ENCODE measurements around the gene HYCC1. TPM values are rescaled to one million over a fixed set of nuclear protein-coding genes. Genes with fewer than 3 reads are reported as not detected.
"Not testable (repeated sequence)": the region's sequence is repeated elsewhere in the genome, so short reads cannot be mapped to it uniquely, and the experiment has no call there.

Gene HYCC1
- total RNA-seq, 1 experiment from 2014 or later, result 41.1 TPM

DNA sequence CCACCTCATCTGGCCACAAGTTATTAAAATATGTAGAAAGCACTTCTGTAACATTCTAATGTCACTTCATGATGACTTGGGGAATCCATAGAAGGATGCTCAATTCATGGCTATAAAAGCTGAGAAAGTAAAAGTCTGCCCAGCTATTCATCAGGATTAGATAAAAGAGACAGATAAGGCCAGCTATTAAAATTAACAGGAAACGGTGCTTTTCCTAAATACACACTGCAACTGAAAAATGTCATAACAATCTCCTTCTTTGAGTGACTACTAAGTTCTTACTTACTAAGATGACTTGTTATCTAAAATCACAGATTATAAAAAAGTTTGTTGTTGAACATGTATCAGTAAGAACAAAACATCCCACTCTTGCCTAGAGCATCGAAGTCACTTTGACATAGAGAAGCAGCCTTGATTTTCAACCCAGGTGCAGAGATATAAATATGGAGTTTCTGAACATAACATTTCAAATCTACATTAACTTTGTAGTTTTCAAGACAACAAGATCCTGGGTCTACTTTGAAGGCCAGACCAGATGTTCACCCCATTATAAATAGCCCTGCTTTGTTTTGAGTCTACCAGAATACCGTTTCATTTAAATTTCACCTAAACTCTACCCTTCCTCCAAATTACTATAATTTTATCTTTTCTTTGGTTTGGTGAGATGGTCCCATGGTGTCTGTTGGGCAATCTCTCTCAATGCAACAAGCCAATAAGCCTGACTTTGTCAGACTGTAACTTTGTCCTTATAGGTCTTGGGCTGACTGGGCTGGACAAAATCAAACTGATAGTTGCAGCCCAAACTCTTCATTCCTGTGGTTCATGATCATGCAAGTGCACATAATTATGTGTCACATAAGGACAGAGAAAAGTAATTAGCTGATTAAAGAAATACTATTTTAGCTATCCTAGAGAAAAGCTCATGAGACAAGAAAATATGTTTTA is 24.0 kb downstream of the HYCC1 start:
- no peak for DNase-seq (ENCODE audit: low read depth)

DNA sequence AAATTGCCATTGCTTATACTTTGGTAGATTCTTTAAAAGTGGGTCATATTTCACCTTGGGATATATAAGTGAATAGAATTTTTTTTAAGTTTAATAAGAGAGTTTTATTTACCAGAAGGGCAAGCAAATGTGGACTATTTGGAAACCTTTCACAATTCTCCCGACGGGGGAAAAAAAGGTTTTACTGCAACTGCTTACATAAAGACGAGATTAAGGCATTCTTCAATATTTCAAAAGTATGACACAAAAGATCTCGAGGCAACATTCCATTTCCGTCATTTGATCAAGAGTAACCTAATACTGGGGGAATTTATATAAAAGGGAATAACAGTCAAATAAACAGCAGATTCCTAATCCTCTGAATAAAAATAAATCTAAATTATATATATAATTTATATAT is 28.5 kb downstream of the HYCC1 start:
- DNase-seq (ENCODE audit: low read depth), result no peak

DNA sequence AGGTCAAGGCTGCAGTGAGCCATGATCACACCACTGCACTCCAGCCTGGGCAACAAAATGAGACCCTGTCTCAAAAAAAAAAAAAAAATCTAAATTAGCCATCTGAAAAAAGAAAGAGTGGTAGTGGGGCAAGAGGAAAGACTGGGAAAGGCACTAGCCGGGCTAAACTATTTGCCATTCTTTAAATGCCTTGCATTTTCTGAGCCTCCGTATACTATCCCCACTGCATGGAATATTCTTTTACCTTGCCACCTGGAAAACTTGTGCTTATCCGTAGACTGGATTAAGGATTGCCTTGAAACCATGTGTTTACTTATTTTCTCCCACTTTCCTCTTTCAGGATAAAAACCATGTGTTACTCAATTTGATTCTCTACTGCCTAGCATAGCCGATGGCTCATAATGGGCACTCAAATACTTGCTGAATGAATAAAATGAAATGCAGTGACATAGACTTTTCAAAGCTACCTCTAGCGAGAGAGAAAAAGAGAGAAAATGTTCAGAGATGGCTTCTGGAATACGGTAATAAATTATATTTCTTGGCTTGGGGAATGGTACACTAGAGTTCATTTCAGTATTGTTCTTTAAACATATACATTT is 30.6 kb downstream of the HYCC1 start:
- DNase-seq (ENCODE audit: low read depth), result no peak

DNA sequence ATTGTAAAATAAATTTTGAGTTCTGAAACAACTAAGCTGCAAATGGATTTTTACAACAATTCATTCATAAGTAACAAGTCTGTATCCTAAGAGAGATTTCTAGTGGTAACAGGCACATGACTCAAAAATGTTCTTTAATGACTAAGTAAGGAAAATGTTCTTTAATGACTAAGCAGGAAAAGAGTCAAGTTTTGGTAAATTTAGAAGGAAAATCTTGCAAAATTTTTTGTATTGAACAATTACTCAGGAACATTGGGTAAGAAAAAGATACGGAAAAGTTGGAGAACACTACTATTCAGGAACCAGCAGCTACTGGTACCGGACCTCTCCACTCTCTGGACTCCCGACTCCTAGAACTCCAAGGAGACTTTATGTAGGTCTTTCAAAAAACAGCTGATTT is 33.5 kb downstream of the HYCC1 start:
- peak; percentile 83 for DNase-seq (ENCODE audit: low read depth)

DNA sequence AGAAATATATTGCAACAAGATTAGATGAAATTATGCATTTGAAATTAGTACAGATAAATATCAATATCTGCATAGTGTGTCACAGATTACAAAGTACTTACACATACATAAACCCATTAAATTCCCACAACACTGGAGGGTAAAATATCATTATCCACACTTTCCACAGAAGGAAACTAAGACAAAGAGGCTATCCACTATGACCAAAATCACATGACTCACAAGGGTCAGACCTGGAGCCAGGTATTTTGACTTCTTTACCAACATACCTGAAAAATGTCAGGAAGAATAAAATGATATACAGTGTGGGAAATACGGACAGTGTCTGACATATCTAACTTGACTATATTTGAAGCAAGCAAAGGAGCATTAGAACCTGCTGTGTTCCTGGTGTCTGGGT is 34.1 kb downstream of the HYCC1 start:
- DNase-seq (ENCODE audit: low read depth), result no peak

DNA sequence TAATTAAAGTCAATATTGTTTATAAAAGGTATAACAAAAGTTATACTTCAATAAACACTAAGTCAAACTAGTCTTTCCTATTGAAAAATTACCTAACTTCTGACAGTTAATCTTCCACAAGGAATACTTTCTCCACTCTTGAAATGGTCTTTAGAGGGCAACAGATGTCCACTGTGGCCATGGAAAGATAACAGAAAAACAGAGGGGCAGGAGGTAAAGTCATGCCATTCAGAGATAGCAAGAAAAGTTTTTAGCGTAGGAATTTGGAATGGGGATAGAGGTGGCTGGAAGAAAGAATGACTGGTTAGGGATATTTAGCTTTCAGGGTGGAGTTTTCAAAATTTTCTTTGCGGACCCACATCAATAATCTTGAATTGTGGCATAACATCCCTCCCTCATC is 34.7 kb downstream of the HYCC1 start:
- DNase-seq (ENCODE audit: low read depth), result no peak

DNA sequence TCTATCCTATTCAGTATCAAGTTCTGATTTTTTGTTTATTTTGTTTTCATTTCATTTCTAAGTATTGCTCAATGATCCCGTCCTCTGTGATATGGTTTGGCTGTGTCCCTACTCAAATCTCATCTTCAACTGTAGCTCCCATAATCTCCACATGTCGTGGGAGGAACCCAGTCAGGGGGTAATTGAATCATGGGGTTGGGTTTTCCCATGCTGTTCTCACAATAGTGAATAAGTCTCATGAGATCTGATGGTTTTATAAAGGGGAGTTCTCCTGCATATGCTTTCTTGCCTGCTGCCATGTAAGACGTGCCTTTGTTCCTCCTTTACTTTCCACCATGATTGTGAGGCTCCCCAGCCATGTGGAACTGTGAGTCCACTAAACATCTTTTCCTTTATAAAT is 39.3 kb downstream of the HYCC1 start:
- DNase-seq (ENCODE audit: low read depth), result not testable (repeated sequence)

DNA sequence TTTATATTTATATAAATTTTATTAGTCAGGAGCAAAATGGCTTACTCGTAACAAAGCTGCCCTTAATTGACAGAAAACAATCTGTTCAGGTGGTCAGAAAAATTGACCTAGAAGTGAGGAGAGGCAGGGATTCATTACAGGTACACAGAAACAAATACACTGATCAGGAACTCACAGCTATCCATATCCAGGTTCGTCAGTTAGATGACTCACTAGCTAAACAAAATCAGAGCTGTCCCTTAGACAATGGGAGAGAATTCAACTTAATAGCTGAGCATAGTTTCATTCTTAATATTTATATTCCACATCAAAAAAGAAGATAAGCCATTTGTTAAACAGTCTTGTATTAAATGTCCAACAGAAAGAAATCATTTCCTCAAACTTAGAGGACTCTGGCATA is 41.7 kb downstream of the HYCC1 start:
- no peak for DNase-seq (ENCODE audit: low read depth)

DNA sequence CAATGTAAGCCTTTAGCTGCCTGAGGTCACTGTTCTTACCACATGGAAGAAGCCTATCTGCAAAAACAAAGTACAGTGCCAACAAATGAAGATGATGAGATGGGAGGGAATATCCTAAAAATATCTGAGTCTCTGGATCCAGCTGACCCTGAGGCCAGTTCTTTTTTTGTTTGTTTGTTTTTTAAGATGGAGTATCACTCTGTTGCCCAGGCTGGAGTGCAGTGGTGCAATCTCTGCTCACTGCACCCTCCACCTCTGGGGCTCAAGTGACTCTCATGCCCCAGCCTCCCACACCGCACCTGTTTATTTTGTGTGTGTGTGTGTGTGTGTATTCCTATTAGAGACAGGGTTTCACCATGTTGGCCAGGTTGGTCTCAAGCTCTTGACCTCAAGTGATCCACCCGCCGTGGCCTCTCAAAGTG is 44.9 kb downstream of the HYCC1 start:
- no peak for DNase-seq (ENCODE audit: low read depth)

Other genes with a start within 250 kb of the HYCC1 start
- gene TOMM7, start 191.3 kb downstream of the HYCC1 start, total RNA-seq (2014; rRNA removed; shearing (Covaris generic)), result 117 and 160 TPM in 2 replicates
- 21.4 and 25.6 TPM in 2 replicates for gene KLHL7, start 91.7 kb upstream of the HYCC1 start, total RNA-seq (2014; rRNA removed; shearing (Covaris generic))
- gene NUP42, start 167.9 kb upstream of the HYCC1 start, total RNA-seq (2014; rRNA removed; shearing (Covaris generic)), result 60.0 and 62.0 TPM in 2 replicates
- 2.8 and 3.9 TPM in 2 replicates for gene GPNMB, start 232.6 kb upstream of the HYCC1 start, total RNA-seq (2014; rRNA removed; shearing (Covaris generic))

Measured in HT1080 (cell line).